Nephron progenitor cell (in vitro differentiated cells): ENCODE measurements around the gene CABLES1.

ENCODE experiments used
- DNase-seq: peaks from one replicate; pipeline ENCODE4 v3.0.0; 2021
- H3K27ac Mint-ChIP-seq: 2 replicates; pipeline ENCODE4 v1.8.0; 2021; ENCODE audit warnings: mild to moderate bottlenecking, moderate library complexity, mixed read lengths
- H3K27me3 Mint-ChIP-seq: 2 replicates; pipeline ENCODE4 v1.8.0; 2021; ENCODE audit warnings: mild to moderate bottlenecking, low read depth, mixed read lengths; ENCODE audit not compliant: poor library complexity
- H3K36me3 Mint-ChIP-seq: 2 replicates; pipeline ENCODE4 v1.8.0; 2021; ENCODE audit warnings: low read depth, mixed read lengths
- H3K4me1 Mint-ChIP-seq: 2 replicates; pipeline ENCODE4 v1.8.0; 2021; ENCODE audit warnings: mixed read lengths
- H3K4me3 Mint-ChIP-seq: 2 replicates; pipeline ENCODE4 v1.8.0; 2021; ENCODE audit warnings: mild to moderate bottlenecking, moderate library complexity, mixed read lengths
- H3K9me3 Mint-ChIP-seq: 2 replicates; pipeline ENCODE4 v1.8.0; 2021; ENCODE audit warnings: mild to moderate bottlenecking, moderate library complexity, mixed read lengths
- CTCF ChIP-seq: fragments of 200-600 bp; sonication (generic); IDR thresholded peaks from 2 replicates; pipeline ENCODE4 v1.5.0; 2021; ENCODE audit warnings: antibody characterized with exemption

Gene CABLES1

GRCh38 chr18:23115683-23116096 is 19.6 kb upstream of the CABLES1 start:
- no peak for DNase-seq
- TF ChIP-seq CTCF = no peak
- peaks cover 45% of the 10 kb centered on the region for H3K4me1 Mint-ChIP-seq
- peaks cover 6% of the 10 kb centered on the region for H3K36me3 Mint-ChIP-seq
- peaks cover 4% of the 10 kb centered on the region for H3K27me3 Mint-ChIP-seq
- peak overlapping the region; percentile 9 for H3K4me3 Mint-ChIP-seq
- H3K27ac Mint-ChIP-seq = no peak overlapping the region
- H3K9me3 Mint-ChIP-seq = peaks cover 12% of the 10 kb centered on the region

- Mint-ChIP-seq H3K27me3 (peaks cover 7% of the 10 kb centered on the region), H3K4me3 (no peak overlapping the region), H3K9me3 (no peaks in the 10 kb centered on the region), H3K36me3 (no peaks in the 10 kb centered on the region), H3K4me1 (peaks cover 30% of the 10 kb centered on the region), H3K27ac (peak overlapping the region; percentile 18)
- no peak for DNase-seq
- TF ChIP-seq CTCF = no peak
Observed at GRCh38 chr18:23121133-23121532, 14.2 kb upstream of the CABLES1 start.

DNA sequence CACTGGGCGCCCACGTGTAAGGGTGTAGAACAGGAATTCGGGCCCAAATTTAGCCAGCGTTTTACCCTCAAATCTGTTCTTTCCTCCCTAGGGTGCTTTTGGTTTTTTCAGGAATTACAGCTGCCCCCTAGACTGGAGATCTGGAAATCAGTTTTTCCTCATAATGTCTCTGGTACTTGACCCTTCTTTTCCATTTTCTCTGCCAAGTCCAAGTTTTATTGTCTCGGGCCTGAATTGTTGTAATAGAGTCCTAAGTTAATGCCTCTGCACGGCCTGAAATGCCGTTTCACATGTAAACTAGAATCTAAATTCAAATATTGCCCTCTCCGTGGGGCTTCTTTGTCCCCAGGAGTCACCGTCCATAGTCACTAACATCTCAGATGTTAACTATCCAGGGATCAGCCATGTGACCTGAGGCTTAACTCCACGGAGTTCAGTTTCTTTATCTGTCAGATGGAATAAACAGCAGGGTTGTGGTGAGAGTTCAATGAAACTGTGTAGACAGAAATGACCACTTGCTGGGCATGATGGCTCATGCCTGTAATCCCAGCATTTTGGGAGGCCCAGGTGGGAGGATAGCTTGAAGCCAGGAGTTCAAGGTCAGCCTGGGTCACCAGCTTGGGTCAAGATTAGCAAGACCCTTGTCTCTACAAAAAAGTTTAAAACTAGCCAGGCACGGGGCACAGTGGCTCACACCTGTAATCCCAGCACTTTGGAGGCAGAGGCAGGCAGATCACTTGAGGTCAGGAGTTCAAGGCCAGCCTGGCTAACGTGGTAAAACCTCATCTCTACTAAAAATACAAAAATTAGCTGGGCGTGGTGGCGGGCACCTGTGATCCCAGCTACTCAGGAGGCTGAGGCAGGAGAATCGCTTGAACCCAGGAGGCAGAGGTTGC is 12.7 kb upstream of the CABLES1 start:
- Mint-ChIP-seq H3K27me3 (peaks cover 7% of the 10 kb centered on the region), H3K36me3 (no peaks in the 10 kb centered on the region), H3K27ac (no peak overlapping the region), H3K4me3 (no peak overlapping the region), H3K9me3 (no peaks in the 10 kb centered on the region), H3K4me1 (peaks cover 37% of the 10 kb centered on the region)
- DNase-seq = no peak
- TF ChIP-seq CTCF = no peak

DNA sequence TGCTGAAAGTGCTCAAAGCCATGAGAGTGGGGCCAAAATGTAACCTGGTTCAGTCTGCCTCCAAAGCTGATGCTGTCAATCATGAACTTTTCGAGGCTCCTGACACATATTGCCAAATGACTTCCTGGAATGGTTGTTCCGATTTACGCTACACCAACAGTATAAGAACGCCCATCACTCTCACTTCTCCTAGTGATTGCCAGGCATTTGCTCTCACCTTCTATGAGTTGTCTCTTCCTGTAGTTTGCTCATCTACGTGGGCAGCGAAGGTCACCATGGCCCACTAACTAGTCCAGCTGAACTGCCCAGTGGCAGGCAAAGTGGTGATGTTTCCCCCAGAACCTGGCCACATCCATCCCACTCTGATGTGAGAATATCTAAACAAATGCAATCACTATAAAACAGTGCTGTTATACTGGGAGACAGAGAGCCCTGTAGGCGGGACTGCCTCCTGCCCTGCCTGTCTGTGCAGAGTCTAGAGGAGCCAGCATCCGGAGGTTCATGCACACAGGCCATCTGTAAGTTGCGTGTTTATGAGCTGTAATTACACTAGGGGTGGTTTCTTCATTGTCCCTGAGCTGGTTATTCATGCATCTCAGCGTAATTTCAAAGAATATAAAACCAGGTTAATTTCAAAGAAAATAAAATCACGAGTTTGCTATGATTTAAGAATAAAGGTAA is 8.8 kb upstream of the CABLES1 start:
- no peak for DNase-seq
- no peaks in the 10 kb centered on the region for H3K36me3 Mint-ChIP-seq
- peak overlapping the region; percentile 96 for H3K27ac Mint-ChIP-seq
- H3K9me3 Mint-ChIP-seq = no peaks in the 10 kb centered on the region
- no peak overlapping the region for H3K4me3 Mint-ChIP-seq
- no peak for TF ChIP-seq CTCF
- H3K4me1 Mint-ChIP-seq = peaks cover 47% of the 10 kb centered on the region
- H3K27me3 Mint-ChIP-seq = peaks cover 6% of the 10 kb centered on the region

DNA sequence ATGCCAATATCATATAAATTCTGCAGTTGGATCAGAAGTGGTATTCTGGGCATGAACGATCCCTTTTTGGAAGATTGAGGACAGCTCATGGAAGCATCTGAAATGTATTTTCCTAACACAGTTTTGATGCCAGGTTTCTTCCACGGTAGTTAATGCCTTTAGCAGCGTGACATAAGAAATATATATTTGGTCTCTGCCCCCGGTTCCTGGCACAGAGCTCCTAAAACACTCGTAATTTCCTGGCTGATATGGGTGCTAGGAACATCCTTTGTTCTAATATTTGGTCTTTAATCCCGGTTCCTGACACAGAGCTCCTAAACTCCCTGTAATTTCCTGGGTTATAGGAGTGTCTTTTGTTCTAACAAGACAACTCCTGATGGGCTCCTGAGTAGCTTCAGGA is 8.2 kb upstream of the CABLES1 start:
- H3K27ac Mint-ChIP-seq = no peak overlapping the region
- DNase-seq = no peak
- H3K9me3 Mint-ChIP-seq = no peaks in the 10 kb centered on the region
- TF ChIP-seq CTCF = no peak
- H3K27me3 Mint-ChIP-seq = peaks cover 6% of the 10 kb centered on the region
- H3K4me3 Mint-ChIP-seq = no peak overlapping the region
- H3K4me1 Mint-ChIP-seq = peaks cover 49% of the 10 kb centered on the region
- H3K36me3 Mint-ChIP-seq = no peaks in the 10 kb centered on the region
